ENCODE measurements around the gene DMD.

DMD gene

GRCh38 chrX:31201503-31201902, 2009.8 kb downstream of the DMD start:
- no peak for DNase-seq

DNA sequence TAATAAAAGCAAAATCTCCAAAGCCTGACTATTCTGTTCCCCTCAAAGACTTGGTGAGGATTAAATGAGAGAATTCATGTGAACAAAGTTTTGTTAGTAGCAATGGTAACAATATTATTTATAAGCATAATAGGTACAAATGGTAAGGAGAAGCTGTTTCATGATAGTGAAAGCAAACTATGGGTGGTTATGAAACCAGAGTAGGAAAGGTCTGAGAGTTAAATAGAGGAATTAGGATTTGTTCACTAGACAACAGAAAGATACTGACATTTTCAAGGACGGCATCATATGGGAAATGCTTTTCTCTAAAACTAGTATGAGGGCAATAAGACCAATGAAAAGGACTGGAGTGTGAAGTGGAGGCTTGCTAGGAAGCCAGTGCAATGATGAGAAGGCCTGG, 2010.9 kb downstream of the DMD start:
- no peak for DNase-seq

- no peak for DNase-seq
Observed at GRCh38 chrX:31199840-31200114, 2011.6 kb downstream of the DMD start.

- DNase-seq, result no peak
Observed at GRCh38 chrX:31199056-31199839, 2012.1 kb downstream of the DMD start.

DNA sequence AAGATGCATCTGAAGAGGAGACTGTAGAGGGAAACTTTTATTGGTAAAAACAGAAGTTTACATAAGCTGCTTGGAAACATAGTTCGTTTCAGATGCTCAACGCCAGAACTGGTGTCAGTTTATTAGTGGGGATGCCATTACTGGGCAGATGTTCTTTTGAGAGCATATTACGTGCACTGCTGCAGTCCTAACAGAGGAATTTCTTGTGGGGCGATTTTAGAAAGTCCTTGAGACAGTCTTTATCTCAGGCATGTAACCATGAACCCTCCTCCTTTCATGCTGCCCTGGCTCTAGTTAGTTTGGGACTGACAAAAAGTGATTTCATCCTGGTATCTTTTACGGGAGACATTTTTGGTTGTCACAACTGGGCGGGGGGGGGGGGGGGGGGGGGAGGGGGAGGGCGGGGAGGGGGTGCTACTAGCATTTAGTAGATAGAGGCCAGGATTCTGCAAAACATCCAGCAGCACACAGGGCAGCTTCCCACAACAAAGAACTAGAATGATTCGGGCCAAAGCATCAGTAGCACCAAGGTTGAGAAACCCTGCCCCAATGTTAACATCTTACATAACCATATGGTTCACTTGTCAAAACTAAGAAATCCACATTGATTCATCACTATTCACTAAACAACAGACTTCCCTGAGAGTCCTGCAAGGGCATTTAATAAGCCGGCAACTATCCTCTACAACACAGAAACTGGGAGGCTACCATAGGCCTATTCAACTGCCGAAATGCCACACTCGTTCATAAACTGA, 2021.0 kb downstream of the DMD start:
- DNase-seq, result no peak

DNA sequence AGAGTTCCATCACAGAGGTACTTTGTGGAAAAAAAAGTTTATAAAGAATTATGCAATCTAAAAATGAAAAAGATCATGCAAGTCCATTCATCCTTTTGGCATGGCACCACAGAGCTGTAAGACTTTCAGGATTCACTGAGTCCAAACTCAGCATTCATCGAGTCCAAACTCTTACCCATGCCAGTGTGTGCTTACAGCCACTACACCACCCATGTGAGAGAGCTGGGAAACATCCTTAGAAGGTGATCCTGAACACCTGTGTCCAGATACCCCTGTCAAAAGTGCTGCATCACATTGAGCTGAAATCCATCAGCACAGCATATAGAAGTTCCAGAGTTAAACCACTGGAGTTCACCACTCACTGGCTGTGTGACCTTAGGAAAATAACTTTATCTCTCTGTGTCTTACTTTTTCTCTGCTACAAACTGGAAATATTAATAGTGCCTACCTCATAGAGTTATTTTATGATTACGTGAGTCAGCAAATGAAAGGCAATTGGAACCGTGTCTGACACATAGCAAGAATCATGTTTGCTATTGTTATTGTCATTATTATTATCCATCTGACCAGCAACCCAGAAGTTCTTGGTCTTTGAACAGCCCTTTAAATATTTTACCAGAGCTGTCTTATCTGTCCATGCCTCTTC, 2024.5 kb downstream of the DMD start:
- DNase-seq, result no peak

GRCh38 chrX:31185884-31186283, 2025.5 kb downstream of the DMD start:
- no peak for DNase-seq

- no peak for DNase-seq
Observed at GRCh38 chrX:31181377-31182000, 2029.9 kb downstream of the DMD start.

DNA sequence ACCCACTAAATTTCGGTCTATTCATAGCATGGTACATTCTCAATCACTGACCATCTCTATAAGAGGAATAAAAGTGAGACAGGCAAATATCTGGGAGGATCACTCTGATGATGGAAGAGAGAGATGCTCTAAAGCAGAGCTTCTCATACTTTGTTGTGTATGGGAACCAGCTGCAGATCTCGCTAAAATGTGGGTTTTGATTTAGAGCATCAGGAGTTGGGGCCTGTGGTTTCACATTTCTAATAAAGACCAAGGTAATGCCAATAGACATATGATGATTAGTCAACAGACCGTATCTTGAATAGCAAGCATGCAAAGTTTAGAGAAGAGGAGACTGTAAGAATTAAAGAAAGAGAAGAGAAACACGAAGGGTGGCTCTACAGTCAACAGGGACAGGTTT, 2032.1 kb downstream of the DMD start:
- no peak for DNase-seq

DNA sequence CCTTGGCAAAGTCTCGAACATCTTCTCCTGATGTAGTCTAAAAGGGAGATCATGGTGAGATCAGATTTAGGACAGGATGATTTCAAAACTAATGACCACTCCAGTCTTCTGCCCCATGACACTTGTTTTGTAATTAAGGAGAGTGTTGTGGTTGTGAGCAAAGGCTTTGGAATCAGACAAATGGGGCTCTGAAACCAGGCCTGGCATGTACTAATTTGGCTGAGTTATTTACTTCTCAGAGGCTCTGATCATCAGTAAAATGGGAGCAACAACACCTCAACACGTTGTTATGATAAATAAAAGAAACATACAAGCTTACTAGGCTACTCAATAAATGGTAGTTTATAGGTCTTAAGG, 2032.6 kb downstream of the DMD start:
- no peak for DNase-seq

DNA sequence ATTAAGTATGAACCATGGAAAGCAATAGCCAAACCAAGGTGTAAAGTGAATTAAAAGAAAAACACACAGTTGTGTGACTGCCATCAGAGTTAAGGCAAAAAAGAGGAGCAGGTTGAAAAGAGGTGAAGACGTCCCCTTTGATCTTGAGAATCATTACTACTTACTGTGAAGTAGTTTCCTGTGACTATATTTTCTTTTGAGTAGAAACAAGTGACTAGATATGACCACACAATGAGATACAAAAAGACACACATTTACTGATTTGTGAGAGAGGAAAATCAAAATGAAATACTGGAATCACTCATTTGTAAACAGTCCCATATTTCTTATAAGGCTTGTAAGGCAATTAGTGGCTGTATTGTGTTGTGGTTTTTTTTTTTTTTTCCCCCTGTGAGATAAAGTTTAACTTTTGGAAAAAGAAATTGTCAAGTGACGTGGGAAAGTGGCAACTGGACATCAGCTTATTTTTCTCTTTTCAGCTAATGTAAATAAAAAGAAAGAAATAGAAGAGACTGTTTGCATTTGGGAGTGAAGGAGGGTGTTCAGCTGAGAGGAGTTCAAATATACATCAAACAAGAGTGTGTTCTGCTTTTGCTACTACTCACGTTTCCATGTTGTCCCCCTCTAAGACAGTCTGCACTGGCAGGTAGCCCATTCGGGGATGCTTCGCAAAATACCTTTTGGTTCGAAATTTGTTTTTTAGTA, 2033.1 kb downstream of the DMD start:
- no peak for DNase-seq

GRCh38 chrX:31170792-31171191, 2040.6 kb downstream of the DMD start:
- no peak for DNase-seq

- DNase-seq, result no peak
Observed at GRCh38 chrX:31168551-31168950, 2042.8 kb downstream of the DMD start.

- no peak for DNase-seq
Observed at GRCh38 chrX:31166832-31167231, 2044.5 kb downstream of the DMD start.

DNA sequence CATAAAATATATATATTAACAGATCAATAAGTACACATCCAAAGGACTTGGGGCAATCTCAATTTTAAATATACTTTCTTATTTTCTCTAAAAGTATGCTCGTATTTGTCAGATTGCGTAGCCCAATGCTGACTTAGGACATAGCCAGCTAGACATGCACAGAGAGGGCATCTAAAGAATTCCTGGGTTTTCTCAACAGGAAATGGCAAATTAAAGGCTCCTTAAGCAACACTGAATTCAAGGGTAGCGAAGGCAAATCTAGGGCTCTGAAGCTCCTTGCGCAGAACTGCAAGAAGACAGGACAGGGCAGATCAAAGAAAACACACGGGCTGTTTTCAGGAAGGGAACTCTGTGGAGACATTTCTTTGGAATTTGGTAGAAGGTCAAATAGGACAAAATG, 2044.9 kb downstream of the DMD start:
- DNase-seq, result no peak

DNA sequence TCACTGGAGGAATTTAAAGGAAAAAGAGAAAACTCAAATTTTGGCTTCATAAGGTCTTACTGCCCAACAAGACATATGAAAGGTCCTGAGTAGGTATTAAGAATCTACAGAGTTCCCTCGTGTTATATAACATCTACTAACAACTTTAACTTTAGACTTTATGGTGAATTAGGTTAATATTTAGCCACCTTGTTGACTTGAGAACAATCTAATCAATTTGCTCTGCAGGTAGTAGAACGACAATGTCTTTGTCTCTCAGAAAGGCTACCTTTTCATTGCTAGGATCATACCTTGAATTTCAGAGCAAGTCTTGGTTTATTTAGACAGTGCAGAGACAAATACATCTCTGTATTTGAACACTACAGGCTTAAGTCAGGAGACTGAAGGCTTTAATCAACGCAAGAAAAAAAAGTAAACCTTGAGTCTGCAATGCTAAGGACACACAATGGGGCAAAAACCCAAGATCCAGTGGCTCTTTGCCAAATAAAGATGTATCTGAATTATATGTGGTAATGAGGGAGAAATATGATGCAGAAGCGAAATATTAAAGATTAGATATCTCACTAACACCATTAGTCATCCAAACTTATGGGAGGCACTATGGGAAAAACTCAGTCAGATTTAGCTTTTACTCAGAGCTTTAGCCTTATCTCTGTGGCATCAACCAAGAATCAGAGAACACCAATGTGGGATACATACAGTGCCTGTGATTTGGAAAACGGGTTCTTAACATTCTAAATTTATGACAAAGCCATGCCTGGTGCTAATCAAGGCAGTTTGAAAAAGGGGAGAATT, 2045.9 kb downstream of the DMD start:
- DNase-seq, result no peak

DNA sequence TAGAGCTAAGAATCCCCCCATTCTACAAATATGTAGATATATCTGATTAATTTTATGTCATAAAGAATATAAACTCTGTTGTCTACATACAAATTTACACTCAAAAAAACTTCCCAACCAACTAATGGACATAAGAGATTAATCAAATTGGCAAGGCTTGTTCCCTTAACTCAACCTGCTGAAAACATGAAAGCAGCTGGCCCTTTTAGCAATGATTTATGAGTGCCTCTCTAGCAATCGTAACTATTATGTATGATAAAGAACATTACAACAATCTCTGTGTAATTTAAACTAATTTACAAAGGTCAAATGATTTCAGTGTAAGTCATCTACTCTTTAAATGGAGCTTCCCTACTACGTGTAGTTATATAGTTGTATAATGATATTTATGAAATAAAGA, 2056.4 kb downstream of the DMD start:
- no peak for DNase-seq

DNA sequence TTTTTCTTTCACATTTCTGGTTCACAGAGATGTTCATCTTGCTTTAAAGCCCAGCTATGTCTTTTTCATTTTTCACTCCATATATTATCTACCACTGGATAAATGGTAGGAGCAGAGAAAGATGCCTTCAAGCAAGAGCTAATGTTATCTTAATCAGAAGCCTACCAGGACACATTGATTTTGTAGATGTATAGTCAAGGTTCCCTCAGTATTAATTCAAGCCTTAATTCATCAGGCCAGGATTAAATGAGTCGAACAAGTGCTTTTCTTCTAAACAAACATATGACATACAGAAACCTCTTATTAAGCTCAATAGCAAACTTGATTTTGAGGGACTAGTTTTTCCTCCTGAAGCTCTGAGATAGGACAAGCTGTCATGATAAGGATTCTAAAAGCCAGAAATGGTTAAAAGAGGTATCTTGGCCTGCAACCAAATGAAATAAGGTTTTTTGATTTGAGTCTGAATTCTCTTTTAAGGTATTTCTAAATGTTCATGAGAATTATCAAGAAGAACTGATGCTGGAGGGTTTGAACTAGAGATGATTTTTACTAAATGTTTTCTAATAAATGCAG, 2057.8 kb downstream of the DMD start:
- DNase-seq, result no peak

DNA sequence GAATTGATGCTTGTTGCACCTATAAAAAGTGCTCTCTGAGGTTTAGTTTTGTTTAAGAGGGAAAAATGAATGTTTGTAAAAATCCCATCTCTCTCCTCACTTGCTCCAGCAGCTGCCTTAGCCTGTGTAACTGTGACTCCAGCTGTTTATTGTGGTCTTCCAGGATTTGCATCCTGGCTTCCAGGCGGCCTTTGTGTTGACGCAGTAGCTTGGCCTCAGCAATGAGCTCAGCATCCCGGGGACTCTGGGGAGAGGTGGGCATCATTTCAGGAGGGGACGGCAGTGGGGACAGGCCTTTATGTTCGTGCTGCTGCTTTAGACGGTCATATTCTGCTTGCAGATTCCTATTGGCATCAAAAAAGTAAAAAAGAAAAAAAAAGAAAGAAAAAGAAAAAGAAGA, 2064.2 kb downstream of the DMD start:
- DNase-seq, result no peak

GRCh38 chrX:31139961-31140360, 2071.4 kb downstream of the DMD start:
- no peak for DNase-seq

DNA sequence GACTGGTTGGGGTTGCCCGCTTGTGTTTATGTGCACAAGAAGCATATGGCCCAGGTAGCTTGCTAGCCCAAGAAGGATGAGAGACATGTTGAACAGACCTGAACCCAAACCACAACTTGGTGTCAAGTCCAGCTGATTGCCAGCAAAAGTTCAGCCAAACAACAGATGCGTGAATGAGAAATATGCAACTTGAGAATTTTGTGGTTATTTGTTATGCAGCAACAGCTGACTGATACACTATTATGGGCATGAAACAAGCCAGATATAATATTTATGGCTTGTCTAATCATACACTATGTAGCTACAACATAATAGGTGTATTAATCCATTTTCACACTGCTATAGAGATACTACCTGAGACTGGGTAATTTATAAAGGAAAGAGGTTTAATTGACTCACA, 2073.2 kb downstream of the DMD start:
- no peak for DNase-seq

- DNase-seq, result no peak
Observed at GRCh38 chrX:31136144-31136611, 2075.2 kb downstream of the DMD start.
